ENCODE results near the gene LEPR.

The LEPR gene

GRCh38 chr1:65422241-65423203 lies 2.1 kb downstream of the LEPR start:
- H3K27me3 ChIP-seq (ENCODE audit: insufficient read depth, low read length) = no peaks in the 10 kb centered on the region
- no peaks in the 10 kb centered on the region for H3K9me2 ChIP-seq (ENCODE audit: low read depth, low read length)
- H3K4me2 ChIP-seq (ENCODE audit: low read length) = peak overlapping the region; percentile 88
- H2AFZ ChIP-seq (ENCODE audit: low read length) = no peak overlapping the region
- H4K20me1 ChIP-seq (ENCODE audit: insufficient read depth, low read length) = no peaks in the 10 kb centered on the region
- peak overlapping the region; percentile 91 for H3K4me3 ChIP-seq (ENCODE audit: low read depth, low read length, poor library complexity, severe bottlenecking)
- H3K27ac ChIP-seq (ENCODE audit: low read depth, low read length, poor library complexity, severe bottlenecking) = no peak overlapping the region
- peaks cover 37% of the 10 kb centered on the region for H3K4me1 ChIP-seq (ENCODE audit: insufficient read depth, low read length, severe bottlenecking)
- no peak overlapping the region for H3K9ac ChIP-seq (ENCODE audit: low read length)
- 0 out of 2 replicates have a peak, but pooled peaks cover 9% of the 10 kb centered on the region for H3K79me2 ChIP-seq (ENCODE audit: insufficient read depth, low read length)
- no peak for TF ChIP-seq EZH2 (IDR thresholded peaks at IDR 0.05; ENCODE audit: borderline replicate concordance, low read length)
- no peak for TF ChIP-seq CTCF (IDR thresholded peaks at IDR 0.05; ENCODE audit: low read length)
- no peaks in the 10 kb centered on the region for H3F3A ChIP-seq (ENCODE audit: insufficient read depth, low read length)
- H3K36me3 ChIP-seq (ENCODE audit: insufficient read depth, low read length) = peaks cover 22% of the 10 kb centered on the region
- H3K9me3 ChIP-seq (ENCODE audit: low read length) = no peaks in the 10 kb centered on the region

- no peak overlapping the region for H3K4me2 ChIP-seq (ENCODE audit: low read length)
- H3K4me3 ChIP-seq (ENCODE audit: low read depth, low read length, poor library complexity, severe bottlenecking) = no peak overlapping the region
- 0 out of 2 replicates have a peak, but pooled peaks cover 9% of the 10 kb centered on the region for H3K79me2 ChIP-seq (ENCODE audit: insufficient read depth, low read length)
Measured at GRCh38 chr1:65423884-65424572, 3.6 kb downstream of the LEPR start.

GRCh38 chr1:65424573-65424889 lies 4.1 kb downstream of the LEPR start:
- no peak overlapping the region for H2AFZ ChIP-seq (ENCODE audit: low read length)
- H4K20me1 ChIP-seq (ENCODE audit: insufficient read depth, low read length) = no peaks in the 10 kb centered on the region
- no peaks in the 10 kb centered on the region for H3F3A ChIP-seq (ENCODE audit: insufficient read depth, low read length)
- no peak overlapping the region for H3K9ac ChIP-seq (ENCODE audit: low read length)
- 0 out of 2 replicates have a peak, but pooled peaks cover 9% of the 10 kb centered on the region for H3K79me2 ChIP-seq (ENCODE audit: insufficient read depth, low read length)
- TF ChIP-seq CTCF (IDR thresholded peaks at IDR 0.05; ENCODE audit: low read length) (no peak), EZH2 (IDR thresholded peaks at IDR 0.05; ENCODE audit: borderline replicate concordance, low read length) (no peak)
- H3K4me1 ChIP-seq (ENCODE audit: insufficient read depth, low read length, severe bottlenecking) = peaks cover 30% of the 10 kb centered on the region
- no peak overlapping the region for H3K4me2 ChIP-seq (ENCODE audit: low read length)
- H3K9me2 ChIP-seq (ENCODE audit: low read depth, low read length) = no peaks in the 10 kb centered on the region
- peaks cover 32% of the 10 kb centered on the region for H3K36me3 ChIP-seq (ENCODE audit: insufficient read depth, low read length)
- H3K4me3 ChIP-seq (ENCODE audit: low read depth, low read length, poor library complexity, severe bottlenecking) = no peak overlapping the region
- no peaks in the 10 kb centered on the region for H3K27me3 ChIP-seq (ENCODE audit: insufficient read depth, low read length)
- no peaks in the 10 kb centered on the region for H3K9me3 ChIP-seq (ENCODE audit: low read length)
- no peak overlapping the region for H3K27ac ChIP-seq (ENCODE audit: low read depth, low read length, poor library complexity, severe bottlenecking)

More at GRCh38 chr1:65423884-65424572, 3.6 kb downstream of the LEPR start:
- peaks cover 30% of the 10 kb centered on the region for H3K36me3 ChIP-seq (ENCODE audit: insufficient read depth, low read length)
- no peak overlapping the region for H3K27ac ChIP-seq (ENCODE audit: low read depth, low read length, poor library complexity, severe bottlenecking)
- H3K27me3 ChIP-seq (ENCODE audit: insufficient read depth, low read length) = no peaks in the 10 kb centered on the region
- H3K9me3 ChIP-seq (ENCODE audit: low read length) = no peaks in the 10 kb centered on the region
- H3K9me2 ChIP-seq (ENCODE audit: low read depth, low read length) = no peaks in the 10 kb centered on the region
- no peak overlapping the region for H3K9ac ChIP-seq (ENCODE audit: low read length)
- H4K20me1 ChIP-seq (ENCODE audit: insufficient read depth, low read length) = no peaks in the 10 kb centered on the region
- peaks cover 35% of the 10 kb centered on the region for H3K4me1 ChIP-seq (ENCODE audit: insufficient read depth, low read length, severe bottlenecking)
- no peak overlapping the region for H2AFZ ChIP-seq (ENCODE audit: low read length)
- H3F3A ChIP-seq (ENCODE audit: insufficient read depth, low read length) = no peaks in the 10 kb centered on the region
- TF ChIP-seq EZH2 (IDR thresholded peaks at IDR 0.05; ENCODE audit: borderline replicate concordance, low read length) = no peak
- no peak for TF ChIP-seq CTCF (IDR thresholded peaks at IDR 0.05; ENCODE audit: low read length)
